T-helper 1 cell (primary cell): ENCODE results near the gene DYNC1I1.

Experiments
- DNase-seq, 5 donors: peaks; one replicate each; pipeline ENCODE4 v3.0.0-alpha.2; 2012 to 2020

The DYNC1I1 gene

GRCh38 chr7:95974108-95974507 lies 201.8 kb downstream of the DYNC1I1 start:
- DNase-seq, result no peak

- DNase-seq, result no peak
Observed at GRCh38 chr7:95976369-95977060, 204.2 kb downstream of the DYNC1I1 start.

- DNase-seq, result no peak
Observed at GRCh38 chr7:95977994-95978393, 205.6 kb downstream of the DYNC1I1 start.

GRCh38 chr7:95980167-95980566 lies 207.8 kb downstream of the DYNC1I1 start:
- DNase-seq, result no peak

- DNase-seq, result no peak
Observed at GRCh38 chr7:95980706-95981105, 208.4 kb downstream of the DYNC1I1 start.

GRCh38 chr7:95986178-95986764 lies 213.9 kb downstream of the DYNC1I1 start:
- no peak for DNase-seq

- DNase-seq, result no peak
Observed at GRCh38 chr7:95989301-95989700, 216.9 kb downstream of the DYNC1I1 start.

GRCh38 chr7:95993380-95993779 lies 221.0 kb downstream of the DYNC1I1 start:
- no peak for DNase-seq

- no peak for DNase-seq
Observed at GRCh38 chr7:95996174-95996573, 223.8 kb downstream of the DYNC1I1 start.

- DNase-seq, result no peak
Observed at GRCh38 chr7:95996886-95997285, 224.5 kb downstream of the DYNC1I1 start.

GRCh38 chr7:95997632-95998031 lies 225.3 kb downstream of the DYNC1I1 start:
- no peak for DNase-seq

- DNase-seq, result no peak
Observed at GRCh38 chr7:95999481-95999880, 227.1 kb downstream of the DYNC1I1 start.

GRCh38 chr7:96004578-96004977 lies 232.2 kb downstream of the DYNC1I1 start:
- DNase-seq, result no peak

GRCh38 chr7:96005271-96005670 lies 232.9 kb downstream of the DYNC1I1 start:
- no peak for DNase-seq

GRCh38 chr7:96009148-96009547 lies 236.8 kb downstream of the DYNC1I1 start:
- no peak for DNase-seq

GRCh38 chr7:96013836-96014235 lies 241.5 kb downstream of the DYNC1I1 start:
- DNase-seq, result no peak

- DNase-seq, result no peak
Observed at GRCh38 chr7:96014617-96015016, 242.3 kb downstream of the DYNC1I1 start.

GRCh38 chr7:96016056-96016586 lies 243.8 kb downstream of the DYNC1I1 start:
- no peak for DNase-seq

- no peak for DNase-seq
Observed at GRCh38 chr7:96016735-96017134, 244.4 kb downstream of the DYNC1I1 start.

- no peak for DNase-seq
Observed at GRCh38 chr7:96017877-96018276, 245.5 kb downstream of the DYNC1I1 start.

- no peak for DNase-seq
Observed at GRCh38 chr7:96021568-96021967, 249.2 kb downstream of the DYNC1I1 start.

GRCh38 chr7:96023387-96023786 lies 251.0 kb downstream of the DYNC1I1 start:
- no peak for DNase-seq

GRCh38 chr7:96026010-96026409 lies 253.7 kb downstream of the DYNC1I1 start:
- no peak for DNase-seq

- no peak for DNase-seq
Observed at GRCh38 chr7:96026611-96027010, 254.3 kb downstream of the DYNC1I1 start.

- no peak for DNase-seq
Observed at GRCh38 chr7:96028729-96029128, 256.4 kb downstream of the DYNC1I1 start.
